Lower leg skin (tissue), 3 donors: Measurements from ENCODE around the gene ZDHHC7.

Experiments used
- POLR2A ChIP-seq, 2 donors: fragments of 450-650 bp; IDR thresholded peaks; one replicate each; pipeline ENCODE4 v1.6.1; 2016 to 2017; ENCODE audit warnings: antibody characterized with exemption in 2 of 2, mild to moderate bottlenecking in 1 of 2, moderate library complexity in 1 of 2
- TF ChIP-seq, protein P1 (sequence below), 3 donors: fragments of 450-650 bp; IDR thresholded peaks; one replicate each; pipeline ENCODE4 v1.5.1; 2016; ENCODE audit warnings: antibody characterized with exemption in 3 of 3, mild to moderate bottlenecking in 3 of 3, moderate library complexity in 2 of 3

DNA sequence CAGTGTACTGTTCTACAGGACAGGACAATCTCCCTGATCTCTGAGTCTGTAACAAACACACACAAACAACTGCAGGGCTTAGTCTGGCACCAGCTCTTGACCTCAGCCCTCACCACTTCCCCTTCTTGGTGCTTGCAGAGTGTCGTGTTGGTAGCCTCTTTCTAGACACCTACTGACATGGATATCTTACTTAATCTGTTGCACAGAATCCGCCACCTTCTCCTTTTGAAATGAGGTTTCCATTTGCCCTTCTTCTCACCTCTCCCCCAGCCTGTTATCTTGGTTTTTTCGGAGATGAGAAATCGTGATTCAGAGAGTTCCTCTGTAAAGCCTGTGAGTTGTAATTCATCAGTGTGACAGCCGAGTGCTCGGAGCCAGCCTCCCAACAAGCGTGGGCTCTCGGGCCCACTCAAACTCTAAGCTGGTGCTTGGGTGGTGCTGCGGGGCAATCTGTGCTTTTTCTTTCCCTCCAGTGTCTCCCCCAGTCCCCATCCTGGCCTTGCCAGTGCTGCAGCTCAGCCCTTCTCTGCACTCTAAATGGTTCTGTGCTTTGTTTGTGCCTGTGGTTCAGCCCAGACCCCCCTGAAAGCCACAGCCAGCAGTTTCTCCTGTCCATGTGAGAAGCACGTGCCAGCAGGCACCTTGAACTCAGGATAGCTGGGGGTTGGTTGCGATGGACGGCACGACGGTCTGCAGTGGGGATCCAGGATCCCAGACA lies 44.3 kb upstream of the ZDHHC7 start:
- TF ChIP-seq, protein P1, sequence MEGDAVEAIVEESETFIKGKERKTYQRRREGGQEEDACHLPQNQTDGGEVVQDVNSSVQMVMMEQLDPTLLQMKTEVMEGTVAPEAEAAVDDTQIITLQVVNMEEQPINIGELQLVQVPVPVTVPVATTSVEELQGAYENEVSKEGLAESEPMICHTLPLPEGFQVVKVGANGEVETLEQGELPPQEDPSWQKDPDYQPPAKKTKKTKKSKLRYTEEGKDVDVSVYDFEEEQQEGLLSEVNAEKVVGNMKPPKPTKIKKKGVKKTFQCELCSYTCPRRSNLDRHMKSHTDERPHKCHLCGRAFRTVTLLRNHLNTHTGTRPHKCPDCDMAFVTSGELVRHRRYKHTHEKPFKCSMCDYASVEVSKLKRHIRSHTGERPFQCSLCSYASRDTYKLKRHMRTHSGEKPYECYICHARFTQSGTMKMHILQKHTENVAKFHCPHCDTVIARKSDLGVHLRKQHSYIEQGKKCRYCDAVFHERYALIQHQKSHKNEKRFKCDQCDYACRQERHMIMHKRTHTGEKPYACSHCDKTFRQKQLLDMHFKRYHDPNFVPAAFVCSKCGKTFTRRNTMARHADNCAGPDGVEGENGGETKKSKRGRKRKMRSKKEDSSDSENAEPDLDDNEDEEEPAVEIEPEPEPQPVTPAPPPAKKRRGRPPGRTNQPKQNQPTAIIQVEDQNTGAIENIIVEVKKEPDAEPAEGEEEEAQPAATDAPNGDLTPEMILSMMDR (IDR thresholded peaks at IDR 0.05) = no peak
- no peak for TF ChIP-seq POLR2A (IDR thresholded peaks at IDR 0.05)
